ENCODE results near the gene TM4SF5.

Gene TM4SF5

DNA sequence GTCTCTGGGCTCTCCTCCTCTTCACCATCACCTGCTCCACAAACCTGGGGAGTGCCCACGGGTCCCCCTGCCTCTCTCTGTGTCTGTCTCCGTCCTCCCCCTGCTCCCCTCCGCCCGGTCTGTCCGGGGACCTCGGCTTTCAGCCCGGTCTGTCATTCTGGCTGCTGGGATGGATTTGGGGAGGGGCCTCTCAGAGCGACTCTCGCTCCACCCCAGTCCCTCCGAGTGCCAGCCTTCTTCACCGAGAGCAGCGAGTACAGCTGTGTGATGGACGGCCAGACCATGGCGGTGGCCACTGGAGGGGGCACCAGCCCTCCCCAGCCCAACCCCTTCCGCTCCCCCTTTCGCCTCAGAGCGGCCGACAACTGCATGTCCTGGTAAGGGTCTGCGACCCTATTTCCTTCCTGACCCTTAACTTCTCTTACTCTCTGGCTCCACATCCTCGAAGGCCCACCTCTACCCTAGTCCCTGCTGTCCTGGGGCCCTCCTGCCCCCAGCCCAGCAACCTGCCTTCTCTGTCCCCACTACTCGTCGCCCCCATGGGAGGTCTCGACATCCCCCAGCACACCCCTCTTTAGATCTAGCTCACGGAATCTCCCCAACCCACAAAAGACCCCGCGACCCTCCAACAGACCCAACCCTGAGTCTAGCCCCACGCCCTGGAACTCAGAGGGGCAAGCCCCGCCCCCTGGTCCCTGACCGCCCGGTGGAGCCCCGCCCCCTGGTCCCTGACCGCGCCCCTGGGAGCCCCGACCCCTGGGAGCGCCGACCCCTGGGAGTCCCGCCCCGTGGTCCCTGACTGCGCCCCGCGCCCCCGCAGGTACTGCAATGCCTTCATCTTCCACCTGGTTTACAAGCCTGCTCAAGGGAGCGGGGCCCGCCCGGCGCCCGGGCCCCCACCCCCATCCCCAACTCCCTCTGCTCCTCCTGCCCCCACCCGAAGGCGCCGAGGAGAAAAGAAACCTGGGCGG is 26.4 kb upstream of the TM4SF5 start:
- Histone ChIP-seq H3K9me3 (ENCODE audit: control insufficient read depth in 1 of 2, low read length in 2 of 2) (no peaks in the 10 kb centered on the region), H3K4me3 (ENCODE audit: low read depth in 1 of 2, low read length in 2 of 2) (no peak overlapping the region), H3K27me3 (ENCODE audit: control insufficient read depth in 1 of 2, insufficient read depth in 2 of 2, low read length in 2 of 2) (peaks cover 3 to 4% of the 10 kb centered on the region in 2 donors), H3K27ac (ENCODE audit: low read depth, low read length) (no peak overlapping the region), H3K9ac (ENCODE audit: low read depth in 1 of 2, low read length in 2 of 2) (no peak overlapping the region), H3K36me3 (ENCODE audit: control insufficient read depth in 1 of 2, insufficient read depth in 2 of 2, low read length in 2 of 2) (no peaks in the 10 kb centered on the region), H3K4me1 (ENCODE audit: control insufficient read depth in 1 of 2, insufficient read depth in 2 of 2, low read length in 2 of 2) (no peaks in the 10 kb centered on the region)

- no peak overlapping the region for H3K4me3 ChIP-seq (ENCODE audit: low read depth in 1 of 2, low read length in 2 of 2)
- H3K36me3 ChIP-seq (ENCODE audit: control insufficient read depth in 1 of 2, insufficient read depth in 2 of 2, low read length in 2 of 2) = no peaks in the 10 kb centered on the region
- no peak overlapping the region for H3K9ac ChIP-seq (ENCODE audit: low read depth in 1 of 2, low read length in 2 of 2)
- H3K27me3 ChIP-seq (ENCODE audit: control insufficient read depth in 1 of 2, insufficient read depth in 2 of 2, low read length in 2 of 2) = peaks cover 3 to 4% of the 10 kb centered on the region in 2 donors
- no peaks in the 10 kb centered on the region for H3K9me3 ChIP-seq (ENCODE audit: control insufficient read depth in 1 of 2, low read length in 2 of 2)
- no peaks in the 10 kb centered on the region for H3K4me1 ChIP-seq (ENCODE audit: control insufficient read depth in 1 of 2, insufficient read depth in 2 of 2, low read length in 2 of 2)
- no peak overlapping the region for H3K27ac ChIP-seq (ENCODE audit: low read depth, low read length)
Observed at GRCh38 chr17:4747847-4748246, 23.8 kb upstream of the TM4SF5 start.

DNA sequence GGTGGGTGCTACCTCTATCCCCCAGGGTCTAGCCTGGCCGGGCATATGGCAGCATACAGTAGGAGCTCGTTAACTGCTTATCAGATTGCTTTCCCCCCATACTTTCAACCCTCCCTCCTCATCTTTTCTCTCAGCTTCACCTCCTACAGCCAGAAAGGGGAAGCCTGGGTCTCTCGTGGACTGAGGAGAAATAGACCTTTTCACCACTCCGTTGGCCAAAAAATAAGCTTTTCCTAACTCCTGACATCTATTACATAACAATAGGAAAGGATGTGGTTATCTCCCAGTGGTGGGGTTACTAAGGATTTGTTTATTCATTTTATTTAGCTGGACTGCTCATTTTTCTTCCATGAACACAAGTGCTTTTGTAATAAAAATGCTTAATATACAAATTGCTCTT is 23.0 kb upstream of the TM4SF5 start:
- H3K9me3 ChIP-seq (ENCODE audit: control insufficient read depth in 1 of 2, low read length in 2 of 2) = no peaks in the 10 kb centered on the region
- H3K4me1 ChIP-seq (ENCODE audit: control insufficient read depth in 1 of 2, insufficient read depth in 2 of 2, low read length in 2 of 2) = no peaks in the 10 kb centered on the region
- H3K27ac ChIP-seq (ENCODE audit: low read depth, low read length) = no peak overlapping the region
- H3K9ac ChIP-seq (ENCODE audit: low read depth in 1 of 2, low read length in 2 of 2) = no peak overlapping the region
- no peaks in the 10 kb centered on the region for H3K36me3 ChIP-seq (ENCODE audit: control insufficient read depth in 1 of 2, insufficient read depth in 2 of 2, low read length in 2 of 2)
- H3K27me3 ChIP-seq (ENCODE audit: control insufficient read depth in 1 of 2, insufficient read depth in 2 of 2, low read length in 2 of 2) = peaks cover 3 to 4% of the 10 kb centered on the region in 2 donors
- H3K4me3 ChIP-seq (ENCODE audit: low read depth in 1 of 2, low read length in 2 of 2) = no peak overlapping the region

- no peak overlapping the region for H3K27ac ChIP-seq (ENCODE audit: low read depth, low read length)
- no peak overlapping the region for H3K9ac ChIP-seq (ENCODE audit: low read depth in 1 of 2, low read length in 2 of 2)
- H3K36me3 ChIP-seq (ENCODE audit: control insufficient read depth in 1 of 2, insufficient read depth in 2 of 2, low read length in 2 of 2) = no peaks in the 10 kb centered on the region
- H3K4me3 ChIP-seq (ENCODE audit: low read depth in 1 of 2, low read length in 2 of 2) = no peak overlapping the region
- H3K4me1 ChIP-seq (ENCODE audit: control insufficient read depth in 1 of 2, insufficient read depth in 2 of 2, low read length in 2 of 2) = no peaks in the 10 kb centered on the region
- no peaks in the 10 kb centered on the region for H3K9me3 ChIP-seq (ENCODE audit: control insufficient read depth in 1 of 2, low read length in 2 of 2)
- H3K27me3 ChIP-seq (ENCODE audit: control insufficient read depth in 1 of 2, insufficient read depth in 2 of 2, low read length in 2 of 2) = peaks cover 0 to 3% of the 10 kb centered on the region in 2 donors
Observed at GRCh38 chr17:4750606-4751005, 21.1 kb upstream of the TM4SF5 start.

- Histone ChIP-seq H3K4me1 (ENCODE audit: control insufficient read depth in 1 of 2, insufficient read depth in 2 of 2, low read length in 2 of 2) (no peaks in the 10 kb centered on the region), H3K9me3 (ENCODE audit: control insufficient read depth in 1 of 2, low read length in 2 of 2) (no peaks in the 10 kb centered on the region), H3K4me3 (ENCODE audit: low read depth in 1 of 2, low read length in 2 of 2) (no peak overlapping the region), H3K9ac (ENCODE audit: low read depth in 1 of 2, low read length in 2 of 2) (no peak overlapping the region), H3K27ac (ENCODE audit: low read depth, low read length) (no peak overlapping the region), H3K36me3 (ENCODE audit: control insufficient read depth in 1 of 2, insufficient read depth in 2 of 2, low read length in 2 of 2) (no peaks in the 10 kb centered on the region), H3K27me3 (ENCODE audit: control insufficient read depth in 1 of 2, insufficient read depth in 2 of 2, low read length in 2 of 2) (peaks cover 0 to 3% of the 10 kb centered on the region in 2 donors)
Observed at GRCh38 chr17:4751932-4752331, 19.8 kb upstream of the TM4SF5 start.

GRCh38 chr17:4753392-4753791 is 18.3 kb upstream of the TM4SF5 start:
- H3K4me3 ChIP-seq (ENCODE audit: low read depth in 1 of 2, low read length in 2 of 2) = no peak overlapping the region
- H3K4me1 ChIP-seq (ENCODE audit: control insufficient read depth in 1 of 2, insufficient read depth in 2 of 2, low read length in 2 of 2) = no peaks in the 10 kb centered on the region
- no peak overlapping the region for H3K9ac ChIP-seq (ENCODE audit: low read depth in 1 of 2, low read length in 2 of 2)
- H3K27me3 ChIP-seq (ENCODE audit: control insufficient read depth in 1 of 2, insufficient read depth in 2 of 2, low read length in 2 of 2) = peaks cover 0 to 3% of the 10 kb centered on the region in 2 donors
- no peaks in the 10 kb centered on the region for H3K36me3 ChIP-seq (ENCODE audit: control insufficient read depth in 1 of 2, insufficient read depth in 2 of 2, low read length in 2 of 2)
- H3K9me3 ChIP-seq (ENCODE audit: control insufficient read depth in 1 of 2, low read length in 2 of 2) = no peaks in the 10 kb centered on the region
- H3K27ac ChIP-seq (ENCODE audit: low read depth, low read length) = no peak overlapping the region

- H3K4me1 ChIP-seq (ENCODE audit: control insufficient read depth in 1 of 2, insufficient read depth in 2 of 2, low read length in 2 of 2) = no peaks in the 10 kb centered on the region
- H3K4me3 ChIP-seq (ENCODE audit: low read depth in 1 of 2, low read length in 2 of 2) = no peak overlapping the region
- H3K9me3 ChIP-seq (ENCODE audit: control insufficient read depth in 1 of 2, low read length in 2 of 2) = no peaks in the 10 kb centered on the region
- H3K9ac ChIP-seq (ENCODE audit: low read depth in 1 of 2, low read length in 2 of 2) = no peak overlapping the region
- no peaks in the 10 kb centered on the region for H3K27me3 ChIP-seq (ENCODE audit: control insufficient read depth in 1 of 2, insufficient read depth in 2 of 2, low read length in 2 of 2)
- no peak overlapping the region for H3K27ac ChIP-seq (ENCODE audit: low read depth, low read length)
- no peaks in the 10 kb centered on the region for H3K36me3 ChIP-seq (ENCODE audit: control insufficient read depth in 1 of 2, insufficient read depth in 2 of 2, low read length in 2 of 2)
Observed at GRCh38 chr17:4759776-4760236, 11.9 kb upstream of the TM4SF5 start.

DNA sequence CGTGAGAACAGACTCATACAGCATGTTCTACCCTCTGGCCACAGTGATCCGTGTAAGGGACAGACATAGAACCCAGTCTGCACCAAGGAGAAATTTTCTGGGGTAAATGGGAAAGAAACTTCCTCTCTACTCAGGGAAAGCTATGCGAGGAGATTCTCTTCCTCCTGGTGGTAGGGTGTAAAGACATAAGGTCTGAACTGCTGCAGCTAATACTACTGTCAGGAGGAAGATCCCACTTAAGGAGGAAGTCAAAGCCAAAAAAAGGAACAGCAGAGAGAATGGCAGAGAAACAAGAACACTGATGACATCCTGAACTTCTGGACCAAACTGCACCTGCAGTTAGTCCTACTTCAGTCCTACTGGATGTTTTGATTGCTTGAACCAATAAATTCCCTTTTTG is 7.1 kb upstream of the TM4SF5 start:
- H3K27me3 ChIP-seq (ENCODE audit: control insufficient read depth in 1 of 2, insufficient read depth in 2 of 2, low read length in 2 of 2) = no peaks in the 10 kb centered on the region
- H3K9ac ChIP-seq (ENCODE audit: low read depth in 1 of 2, low read length in 2 of 2) = no peak overlapping the region
- no peak overlapping the region for H3K4me3 ChIP-seq (ENCODE audit: low read depth in 1 of 2, low read length in 2 of 2)
- peaks cover 2 to 4% of the 10 kb centered on the region in 2 donors for H3K4me1 ChIP-seq (ENCODE audit: control insufficient read depth in 1 of 2, insufficient read depth in 2 of 2, low read length in 2 of 2)
- no peak overlapping the region for H3K27ac ChIP-seq (ENCODE audit: low read depth, low read length)
- no peaks in the 10 kb centered on the region for H3K36me3 ChIP-seq (ENCODE audit: control insufficient read depth in 1 of 2, insufficient read depth in 2 of 2, low read length in 2 of 2)
- H3K9me3 ChIP-seq (ENCODE audit: control insufficient read depth in 1 of 2, low read length in 2 of 2) = no peaks in the 10 kb centered on the region

GRCh38 chr17:4766201-4766600 is 5.5 kb upstream of the TM4SF5 start:
- no peak overlapping the region for H3K4me3 ChIP-seq (ENCODE audit: low read depth in 1 of 2, low read length in 2 of 2)
- H3K9ac ChIP-seq (ENCODE audit: low read depth in 1 of 2, low read length in 2 of 2) = no peak overlapping the region
- H3K36me3 ChIP-seq (ENCODE audit: control insufficient read depth in 1 of 2, insufficient read depth in 2 of 2, low read length in 2 of 2) = no peaks in the 10 kb centered on the region
- H3K27ac ChIP-seq (ENCODE audit: low read depth, low read length) = no peak overlapping the region
- H3K4me1 ChIP-seq (ENCODE audit: control insufficient read depth in 1 of 2, insufficient read depth in 2 of 2, low read length in 2 of 2) = peaks cover 12 to 15% of the 10 kb centered on the region in 2 donors
- no peaks in the 10 kb centered on the region for H3K27me3 ChIP-seq (ENCODE audit: control insufficient read depth in 1 of 2, insufficient read depth in 2 of 2, low read length in 2 of 2)
- no peaks in the 10 kb centered on the region for H3K9me3 ChIP-seq (ENCODE audit: control insufficient read depth in 1 of 2, low read length in 2 of 2)

DNA sequence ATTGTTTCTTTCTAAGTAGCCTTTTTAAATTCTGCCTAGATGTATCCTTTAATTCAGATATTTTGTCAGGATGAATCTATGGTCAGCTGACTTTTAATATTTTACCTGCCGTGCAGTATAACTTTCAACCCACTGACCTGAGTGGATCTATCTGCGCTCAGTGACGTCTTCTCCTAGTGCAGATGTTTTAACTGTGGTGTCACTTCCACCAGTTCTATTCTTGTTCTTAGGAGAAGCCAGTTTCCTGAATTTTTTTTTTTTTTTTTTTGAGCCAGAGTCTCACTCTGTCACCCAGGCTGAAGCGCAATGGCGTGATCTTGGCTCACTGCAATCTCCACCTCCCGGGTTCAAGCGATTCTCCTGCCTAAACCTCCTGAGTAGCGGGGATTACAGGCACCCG is 5.0 kb upstream of the TM4SF5 start:
- H3K36me3 ChIP-seq (ENCODE audit: control insufficient read depth in 1 of 2, insufficient read depth in 2 of 2, low read length in 2 of 2) = no peaks in the 10 kb centered on the region
- H3K27me3 ChIP-seq (ENCODE audit: control insufficient read depth in 1 of 2, insufficient read depth in 2 of 2, low read length in 2 of 2) = no peaks in the 10 kb centered on the region
- peaks cover 12 to 20% of the 10 kb centered on the region in 2 donors for H3K4me1 ChIP-seq (ENCODE audit: control insufficient read depth in 1 of 2, insufficient read depth in 2 of 2, low read length in 2 of 2)
- peak overlapping the region; percentile 32 for H3K27ac ChIP-seq (ENCODE audit: low read depth, low read length)
- no peak overlapping the region for H3K4me3 ChIP-seq (ENCODE audit: low read depth in 1 of 2, low read length in 2 of 2)
- H3K9me3 ChIP-seq (ENCODE audit: control insufficient read depth in 1 of 2, low read length in 2 of 2) = no peaks in the 10 kb centered on the region
- no peak overlapping the region for H3K9ac ChIP-seq (ENCODE audit: low read depth in 1 of 2, low read length in 2 of 2)
